H1 (cell line): ENCODE data around the gene RNF220. TPM values are rescaled to one million over a fixed set of nuclear protein-coding genes. Genes with fewer than 3 reads are reported as not detected.
A peak's percentile ranks its signal among the peaks of the same experiment; 100 is the strongest.

Source experiments
- CTCF ChIA-PET: fragments of 300-600 bp; sonication (Branson Sonifier 250); formaldehyde crosslinking; loops from one replicate; lab custom pipeline; 2021; ENCODE audit not compliant: partially characterized antibody; lab: Charles Lee
- POLR2A ChIA-PET: fragments of 300-600 bp; sonication (Branson Sonifier 250); formaldehyde crosslinking; loops from one replicate; lab custom pipeline; 2021; ENCODE audit warnings: inconsistent platforms; ENCODE audit not compliant: partially characterized antibody; lab: Charles Lee
- DNase-seq, 2 experiments: peaks; one replicate each; pipeline versions ENCODE4 v3.0.0 to v3.0.0-alpha.2; 2010 to 2022; ENCODE audit warnings: low spot score in 2 of 2, low read depth in 1 of 2, mixed read lengths in 1 of 2
- FAIRE-seq: peaks from 2 replicates; lab custom pipeline; 2011; peaks lifted over from hg19 to GRCh38; lab: Jason Lieb, UNC
- H2AFZ ChIP-seq: 2 replicates; pipeline ENCODE4 v1.8.1; 2012; ENCODE audit warnings: low read length, inconsistent platforms
- H2AK5ac ChIP-seq: 2 replicates; pipeline ENCODE4 v1.6.1; 2013; ENCODE audit warnings: low read depth, low read length
- H2BK120ac ChIP-seq: replicated peaks from 2 replicates; pipeline ENCODE3; 2013; ENCODE audit warnings: low read depth, low read length, inconsistent platforms
- H2BK12ac ChIP-seq: 2 replicates; pipeline ENCODE4 v1.6.1; 2013; ENCODE audit warnings: low read depth, low read length
- H2BK15ac ChIP-seq: 2 replicates; pipeline ENCODE4 v1.6.1; 2013; ENCODE audit warnings: low read length
- H2BK20ac ChIP-seq: 2 replicates; pipeline ENCODE4 v1.6.1; 2013; ENCODE audit warnings: low read length
- H2BK5ac ChIP-seq: 2 replicates; pipeline ENCODE4 v1.6.1; 2013; ENCODE audit warnings: low read depth, low read length
- H3K14ac ChIP-seq: 2 replicates; pipeline ENCODE4 v1.6.1; 2013; ENCODE audit warnings: inconsistent platforms; ENCODE audit not compliant: insufficient read length
- H3K18ac ChIP-seq: 2 replicates; pipeline ENCODE4 v1.6.1; 2013; ENCODE audit warnings: low read length; ENCODE audit errors: extremely low read depth
- H3K23ac ChIP-seq: 2 replicates; pipeline ENCODE4 v1.6.1; 2013; ENCODE audit warnings: inconsistent platforms; ENCODE audit not compliant: insufficient read length
- H3K23me2 ChIP-seq: 2 replicates; pipeline ENCODE4 v1.6.1; 2013; ENCODE audit warnings: low read depth, low read length
- H3K27ac ChIP-seq: 2 replicates; pipeline ENCODE4 v1.6.1; 2011; ENCODE audit warnings: low read depth, low read length, inconsistent platforms
- H3K27me3 ChIP-seq, 4 experiments: replicated peaks in 1 of 4; 1 replicate in 1 of 4; 2 replicates in 3 of 4; pipeline versions ENCODE4 v1.6.1 to v1.8.1; 2011 to 2013; ENCODE audit warnings: low read length in 3 of 4, mild to moderate bottlenecking in 3 of 4, inconsistent platforms in 2 of 4, mixed read lengths in 2 of 4, moderate library complexity in 1 of 4; ENCODE audit not compliant: control insufficient read depth in 3 of 4, insufficient read depth in 3 of 4; ENCODE audit errors: extremely low read depth in 1 of 4
- H3K36me3 ChIP-seq, 4 experiments: 2 replicates each; pipeline versions ENCODE4 v1.6.1 to v1.8.1; 2011 to 2013; ENCODE audit warnings: mild to moderate bottlenecking in 4 of 4, low read length in 3 of 4, moderate library complexity in 2 of 4, control low read depth in 1 of 4, inconsistent platforms in 1 of 4; ENCODE audit not compliant: insufficient read depth in 4 of 4, control insufficient read depth in 2 of 4
- H3K4ac ChIP-seq: replicated peaks from 2 replicates; pipeline ENCODE3; 2013; ENCODE audit warnings: low read length, low read depth, mixed read lengths, inconsistent platforms; ENCODE audit not compliant: insufficient read length
- H3K4me1 ChIP-seq, 4 experiments: replicated peaks in 1 of 4; 1 replicate in 1 of 4; 2 replicates in 3 of 4; pipeline versions ENCODE4 v1.6.1 to v1.8.1; 2011 to 2013; ENCODE audit warnings: low read length in 3 of 4, inconsistent platforms in 2 of 4, mixed read lengths in 1 of 4; ENCODE audit not compliant: insufficient read depth in 4 of 4, control insufficient read depth in 3 of 4
- H3K4me2 ChIP-seq, 2 experiments: 2 replicates each; pipeline versions ENCODE4 v1.6.1 to v1.8.1; 2011 to 2013; ENCODE audit warnings: low read depth in 2 of 2, low read length in 2 of 2, control low read depth in 1 of 2, inconsistent platforms in 1 of 2, mild to moderate bottlenecking in 1 of 2; ENCODE audit not compliant: insufficient read depth in 1 of 2
- H3K4me3 ChIP-seq, 4 experiments: fragments of 200-600, 300-600 bp in 1 of 4; sonication (generic), shearing (Covaris generic), sonication (Bioruptor Twin) in 1 of 4; 2 replicates each; pipeline versions ENCODE4 v1.5.1 to v1.8.1; 2011 to 2016; ENCODE audit warnings: low read length in 4 of 4, low read depth in 3 of 4, control low read depth in 2 of 4, inconsistent platforms in 2 of 4, mild to moderate bottlenecking in 2 of 4, mixed read lengths in 1 of 4, moderate library complexity in 1 of 4; ENCODE audit not compliant: insufficient read depth in 2 of 4; ENCODE audit errors: extremely low read depth in 1 of 4
- H3K56ac ChIP-seq: replicated peaks from 2 replicates; pipeline ENCODE3; 2013; ENCODE audit warnings: low read depth, mild to moderate bottlenecking, mixed read lengths, low read length, inconsistent platforms; ENCODE audit not compliant: insufficient read length
- H3K79me1 ChIP-seq: 2 replicates; pipeline ENCODE4 v1.6.1; 2013; ENCODE audit warnings: low read depth, low read length, control low read depth
- H3K79me2 ChIP-seq, 2 experiments: 2 replicates each; pipeline versions ENCODE4 v1.6.1 to v1.8.1; 2012 to 2013; ENCODE audit warnings: low read length in 2 of 2, mild to moderate bottlenecking in 2 of 2, inconsistent platforms in 1 of 2; ENCODE audit not compliant: insufficient read depth in 2 of 2, control insufficient read depth in 1 of 2
- H3K9ac ChIP-seq, 4 experiments: replicated peaks in 1 of 4; 1 replicate in 1 of 4; 2 replicates in 3 of 4; pipeline versions ENCODE4 v1.6.1 to v1.8.1; 2011 to 2013; ENCODE audit warnings: low read depth in 3 of 4, low read length in 3 of 4, control low read depth in 2 of 4, mild to moderate bottlenecking in 2 of 4, moderate library complexity in 2 of 4, inconsistent platforms in 1 of 4; ENCODE audit errors: extremely low read depth in 1 of 4
- H3K9me3 ChIP-seq, 2 experiments: 2 replicates each; pipeline versions ENCODE4 v1.6.1 to v1.8.1; 2012 to 2013; ENCODE audit warnings: mild to moderate bottlenecking in 2 of 2, moderate library complexity in 2 of 2, control low read depth in 1 of 2, inconsistent platforms in 1 of 2, low read depth in 1 of 2, low read length in 1 of 2, mixed read lengths in 1 of 2; ENCODE audit not compliant: insufficient read depth in 2 of 2
- H4K20me1 ChIP-seq, 2 experiments: replicated peaks in 1 of 2; 2 replicates each; pipeline versions ENCODE3 to v1.8.1; 2011 to 2013; ENCODE audit warnings: inconsistent platforms in 2 of 2, low read length in 2 of 2, mild to moderate bottlenecking in 1 of 2; ENCODE audit not compliant: insufficient read depth in 2 of 2, control insufficient read depth in 1 of 2
- H4K5ac ChIP-seq: 2 replicates; pipeline ENCODE4 v1.6.1; 2013; ENCODE audit warnings: low read length, low read depth, mixed read lengths, inconsistent platforms; ENCODE audit not compliant: insufficient read length
- H4K8ac ChIP-seq: 2 replicates; pipeline ENCODE4 v1.8.0; 2013; ENCODE audit warnings: mild to moderate bottlenecking, moderate library complexity, low read length, inconsistent platforms; ENCODE audit not compliant: insufficient read depth; ENCODE audit errors: extremely low read depth
- H4K91ac ChIP-seq: replicated peaks from 2 replicates; pipeline ENCODE3; 2013; ENCODE audit warnings: low read length, mixed read lengths, inconsistent platforms; ENCODE audit not compliant: insufficient read length
- CEBPB ChIP-seq: IDR thresholded peaks from 2 replicates; pipeline ENCODE4 v1.6.1; 2012; ENCODE audit warnings: low read depth, low read length
- WGBS, 2 experiments: shearing (Covaris generic) in 1 of 2; methylation state at CpG; one replicate each; pipeline versions ENCODE4 v1.1.6 to v1.1.7; 2013 to 2015; ENCODE audit warnings: low lambda C conversion rate in 2 of 2, mixed read lengths in 2 of 2, inconsistent platforms in 1 of 2, low coverage in 1 of 2, missing lambda C conversion rate in 1 of 2; ENCODE audit not compliant: insufficient replicate concordance in 2 of 2, insufficient coverage in 1 of 2, insufficient read length in 1 of 2; ENCODE audit errors: extremely low coverage in 1 of 2, missing lambda C conversion rate in 1 of 2; 5-methylcytosine and 5-hydroxymethylcytosine counted together
- polyA plus RNA-seq, 7 experiments: library from polyadenylated mRNA; depleted of rRNA in 3 of 7; stranded (reverse) in 5 of 7; unstranded in 2 of 7; fragments of >200 nt in 5 of 7; fragments of 200-250 nt in 2 of 7; gene quantifications; 1 replicate in 5 of 7; 2 replicates in 1 of 7; 4 replicates in 1 of 7; pipeline versions ENCODE4 v1.2.1 to v1.2.3, GENCODE V29; 2011 to 2013; ENCODE audit warnings: missing spikeins in 2 of 7, mixed read lengths in 2 of 7
- total RNA-seq: library from RNA; stranded (reverse); fragmentation: NEBNext Ultra II Directional; extraction: Animal tissue kit (Norgen Biotek cat#: 25700); gene quantifications from 2 replicates; pipeline ENCODE4 v1.2.1, GENCODE V29; 2021

RNF220 gene
- total and polyA plus RNA-seq, 2 of the 8 experiments (the other 6 are each of a cell fraction or from before 2014, with no cell fraction given) = 123 to 160 TPM

DNA sequence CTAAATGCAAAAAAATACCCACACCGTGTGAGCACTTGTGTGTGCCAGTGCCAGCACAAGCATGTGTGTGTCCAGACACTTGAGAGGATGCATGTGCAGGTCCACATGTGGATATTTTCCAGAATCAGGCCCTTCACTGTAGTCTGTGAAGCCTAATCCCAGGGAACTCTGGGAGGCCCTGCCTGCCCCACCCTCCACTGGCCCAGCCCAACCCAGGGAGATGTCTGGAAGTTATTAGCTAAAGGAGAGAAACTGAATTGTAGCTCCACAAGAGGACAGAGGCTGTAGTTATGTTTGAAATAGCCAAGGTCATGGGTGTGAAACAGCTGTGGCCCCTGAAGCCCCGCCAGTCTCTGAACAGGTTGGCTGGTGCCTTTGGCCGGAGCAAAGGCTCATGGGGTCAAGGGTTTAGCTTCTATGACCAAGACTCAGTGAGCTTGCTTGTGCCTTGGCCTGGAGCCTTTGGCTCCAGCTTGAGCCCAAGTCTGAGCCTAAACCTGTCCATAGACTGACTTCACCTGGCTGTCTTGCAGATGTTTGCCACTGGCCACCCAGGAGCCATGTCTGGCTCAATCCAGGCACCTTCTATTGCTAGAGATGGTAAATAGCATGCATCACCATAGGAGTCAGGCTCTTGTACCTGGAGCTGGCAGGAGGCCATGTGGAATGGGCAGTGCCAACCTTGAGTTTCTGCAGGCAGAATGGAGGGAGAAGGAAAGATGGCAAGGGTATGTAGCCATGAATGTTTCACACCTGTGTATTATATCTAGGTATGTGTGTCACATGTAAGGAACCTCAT lies 199.3 kb downstream of the RNF220 start:
- Histone ChIP-seq H3K27ac (no peak overlapping the region), H3K14ac (no peak overlapping the region), H2BK20ac (0 out of 2 replicates have a peak overlapping the region, but pooled peaks have one; percentile 24), H2BK5ac (no peak overlapping the region), H3K23ac (no peak overlapping the region), H3K36me3 (no peaks in the 10 kb centered on the region), H3K9ac (no peak overlapping the region), H3K4me1 (no peaks in the 10 kb centered on the region; a peak in 2 of 7 replicates), H3K79me1 (peaks cover 3% of the 10 kb centered on the region), H3K23me2 (peaks cover 8% of the 10 kb centered on the region; the same call in 1 of the 2 replicates), H2AK5ac (no peak overlapping the region), H3K56ac (no peak overlapping the region), H3K79me2 (no peaks in the 10 kb centered on the region; a peak in 1 of 4 replicates), H3K4ac (no peak overlapping the region), H3K27me3 (no peaks in the 10 kb centered on the region; a peak in 1 of 7 replicates), H2BK15ac (no peak overlapping the region), H2BK120ac (no peak overlapping the region), H2AFZ (no peak overlapping the region), H4K5ac (no peak overlapping the region), H3K9me3 (no peaks in the 10 kb centered on the region), H2BK12ac (no peak overlapping the region), H3K18ac (no peak overlapping the region), H4K91ac (no peak overlapping the region), H3K4me2 (no peak overlapping the region), H4K8ac (no peak overlapping the region), H4K20me1 (peaks cover 0 to 5% of the 10 kb centered on the region in 2 experiments), H3K4me3 (no peak overlapping the region)
- POLR2A ChIA-PET = interaction anchor here (0.9 kb wide), 1 partner anchor 31 kb away, joined by 4 read pairs; no protein-coding TSS in a partner anchor
- DNase-seq (no peak), FAIRE-seq (no peak)
- 95% methylated on average over 3 of the region's 3 CpGs; no CpG with 5 or more reads in 1 of the 2 experiments for WGBS, 2 experiments
- CTCF ChIA-PET = interaction anchor here (0.8 to 3.1 kb wide), 14 partner anchors 8 to 557 kb away, joined by 3 to 19 read pairs (median 3); no protein-coding TSS in a partner anchor
- no peak for TF ChIP-seq CEBPB
- TF ChIP-seq, all 59 proteins: peak for 0
